Heart right ventricle (tissue), 16 donors: ENCODE data around the gene AQP12A. TPM values are rescaled to one million over a fixed set of nuclear protein-coding genes. Genes with fewer than 3 reads are reported as not detected.
A peak's percentile ranks its signal among the peaks of the same experiment; 100 is the strongest.

ENCODE experiments used
- ATAC-seq, 8 donors: fragments of 200-7000 bp; cut with Tn5 transposase; one replicate each; pipeline ENCODE4 v1.9.1; 2020; ENCODE audit warnings: mild to moderate bottlenecking in 8 of 8, moderate library complexity in 8 of 8, moderate number of reproducible peaks in 1 of 8
- DNase-seq, 2 donors: peaks; one replicate each; pipeline ENCODE4 v3.0.0-alpha.2; 2020
- H3K27ac ChIP-seq, 10 donors: fragments of 200-600 bp; sonication (generic) in 2 of 10; one replicate each; pipeline versions ENCODE4 v1.5.0 to v1.8.0; 2020 to 2022; ENCODE audit warnings: mild to moderate bottlenecking in 3 of 10
- H3K27me3 ChIP-seq, 7 donors: fragments of 200-600 bp; one replicate each; pipeline ENCODE4 v1.8.0; 2021 to 2022; ENCODE audit warnings: mild to moderate bottlenecking in 2 of 7
- H3K36me3 ChIP-seq, 9 donors: fragments of 200-600 bp; sonication (generic) in 1 of 9; one replicate each; pipeline versions ENCODE4 v1.5.0 to v1.8.0; 2020 to 2022; ENCODE audit warnings: mild to moderate bottlenecking in 2 of 9
- H3K4me1 ChIP-seq, 9 donors: fragments of 200-600 bp; sonication (generic) in 1 of 9; one replicate each; pipeline versions ENCODE4 v1.5.0 to v1.8.0; 2020 to 2022; ENCODE audit warnings: mild to moderate bottlenecking in 4 of 9
- H3K4me3 ChIP-seq, 10 donors: fragments of 200-600 bp; sonication (generic) in 2 of 10; one replicate each; pipeline versions ENCODE4 v1.5.0 to v1.8.0; 2020 to 2022; ENCODE audit warnings: mild to moderate bottlenecking in 7 of 10, moderate library complexity in 2 of 10
- H3K9me3 ChIP-seq, 11 donors: fragments of 200-600 bp in 10 of 11; sonication (generic) in 2 of 11; one replicate each; pipeline versions ENCODE4 v1.5.0 to v1.8.0; 2013 to 2022; ENCODE audit warnings: mild to moderate bottlenecking in 2 of 11, control low read depth in 1 of 11, moderate library complexity in 1 of 11
- CTCF ChIP-seq, 9 donors: fragments of 200-600 bp; sonication (generic) in 2 of 9; IDR thresholded peaks; one replicate each; pipeline versions ENCODE4 v1.5.0 to v1.8.0; 2021 to 2022; ENCODE audit warnings: antibody characterized with exemption in 9 of 9, mild to moderate bottlenecking in 5 of 9, moderate library complexity in 1 of 9
- WGBS, 2 donors: extraction: QIAGEN DNeasy Blood & Tissue Kit; methylation state at CpG; one replicate each; pipeline ENCODE4 v1.1.7; 2013; ENCODE audit warnings: inconsistent platforms in 1 of 2; 5-methylcytosine and 5-hydroxymethylcytosine counted together
- intact Hi-C, 10 donors: fragments of 100-400 bp; cut with DNase I; formaldehyde crosslinking; loops; one replicate each; pipeline versions ENCODE4 v1.11.1 to v1.14.2; 2022
- polyA plus RNA-seq, 2 donors: library from polyadenylated mRNA; stranded (reverse); fragments of 200-250 nt; gene quantifications; one replicate each; pipeline ENCODE4 v1.2.3, GENCODE V29; 2013
- total RNA-seq, 10 donors: library from RNA; stranded (reverse); fragmentation: NEBNext Ultra II Directional in 3 of 10; extraction: Animal tissue kit (Norgen Biotek cat#: 25700) in 3 of 10; gene quantifications; one replicate each; pipeline versions ENCODE4 v1.2.1 to v1.2.4, GENCODE V29; 2021 to 2023
- donor health status: Arrhythmogenic right ventricular cardiomyopathy.
- donor health status: ischemic (EF 13 %, LVEDD 7.1; RV severe dilation, severe dysfunction).
- donor health status: healthy with polysubstance abuse.
- donor health status: DM: no; HTN: yes; CAD: no.
- donor health status: DM: no; HTN: no; CAD: no.
- donor health status: ischemic (EF 25% LVEDD 6.9; RV normal size, moderate dysfunction).
- donor health status: ischemic (EF 25% LVEDD 5.7; RV mildly dilated, moderate dysfunction).
- donor health status: healthy.
- donor health status: DM: yes; HTN: yes; CAD: no.
- donor health status: Ischemic cardiomyopathy.
- donor health status: ischemic (EF 35%, LVEDD 5.7; RV mildly dilated, moderate dysfunction).
- donor health status: nonischemic (EF 11% LVEDD 7.7; RV severe dilation, severe dysfunction).
- donor health status: DM: yes; HTN: yes; CAD: no.
- donor health status: PGD.
- donor health status: ischemic (EF 29% LVEDD 5.4; RV normal size, mild dysfunction).
- donor health status: nonischemic (EF 23%, LVEDD 6.1; RV moderate dilation, normal function).

The AQP12A gene
- total and polyA plus RNA-seq, 12 donors = not detected

GRCh38 chr2:240648155-240648649 lies 43.5 kb upstream of the AQP12A start:
- ATAC-seq = peak in 1 of 8 donors; percentile 41
- no peak for DNase-seq
- 80 to 83% methylated on average over 6 of the region's 6 CpGs for WGBS, 2 donors
- Histone ChIP-seq H3K4me1 (no peaks in the 10 kb centered on the region), H3K9me3 (no peaks in the 10 kb centered on the region), H3K4me3 (no peak overlapping the region), H3K36me3 (no peaks in the 10 kb centered on the region), H3K27ac (no peak overlapping the region), H3K27me3 (peaks cover 0 to 94% (median 75%) of the 10 kb centered on the region in 7 donors)
- TF ChIP-seq CTCF (IDR thresholded peaks at IDR 0.05) = no peak
- intact Hi-C loops = no loop called here

GRCh38 chr2:240648650-240649275 lies 42.9 kb upstream of the AQP12A start:
- no peaks in the 10 kb centered on the region for H3K9me3 ChIP-seq
- no peak overlapping the region for H3K27ac ChIP-seq
- DNase-seq (no peak), ATAC-seq (no peak)
- H3K4me3 ChIP-seq = no peak overlapping the region
- no peaks in the 10 kb centered on the region for H3K4me1 ChIP-seq
- 30 to 35% methylated on average over 19 of the region's 19 CpGs for WGBS, 2 donors
- no peaks in the 10 kb centered on the region for H3K36me3 ChIP-seq
- intact Hi-C loops = no loop called here
- TF ChIP-seq CTCF (IDR thresholded peaks at IDR 0.05) = no peak
- peaks cover 0 to 93% (median 80%) of the 10 kb centered on the region in 7 donors for H3K27me3 ChIP-seq

- H3K36me3 ChIP-seq = no peaks in the 10 kb centered on the region
- DNase-seq = no peak
- 49 to 57% methylated on average over 7 of the region's 7 CpGs for WGBS, 2 donors
- peaks cover 0 to 88% (median 80%) of the 10 kb centered on the region in 7 donors for H3K27me3 ChIP-seq
- H3K4me3 ChIP-seq = no peak overlapping the region
- no peaks in the 10 kb centered on the region for H3K4me1 ChIP-seq
- no peak for TF ChIP-seq CTCF (IDR thresholded peaks at IDR 0.05)
- intact Hi-C loops = no loop called here
- H3K27ac ChIP-seq = no peak overlapping the region
- ATAC-seq = no peak
- H3K9me3 ChIP-seq = no peaks in the 10 kb centered on the region
These were observed 42.3 kb upstream of the AQP12A start for GRCh38 chr2:240649331-240649730.

- H3K27me3 ChIP-seq = peaks cover 0 to 89% (median 78%) of the 10 kb centered on the region in 7 donors
- no peak for TF ChIP-seq CTCF (IDR thresholded peaks at IDR 0.05)
- DNase-seq = no peak
- intact Hi-C loops = no loop called here
- 89 to 92% methylated on average over 13 of the region's 13 CpGs for WGBS, 2 donors
- no peaks in the 10 kb centered on the region for H3K4me1 ChIP-seq
- H3K4me3 ChIP-seq = no peak overlapping the region
- H3K27ac ChIP-seq = no peak overlapping the region
- no peaks in the 10 kb centered on the region for H3K9me3 ChIP-seq
- no peaks in the 10 kb centered on the region for H3K36me3 ChIP-seq
- ATAC-seq = no peak
These were observed 41.3 kb upstream of the AQP12A start for GRCh38 chr2:240650254-240650965.
